ENCODE data around the gene ING2.
"Not testable (repeated sequence)": the region's sequence is repeated elsewhere in the genome, so short reads cannot be mapped to it uniquely, and the experiment has no call there.

The ING2 gene

GRCh38 chr4:183504930-183505610 is at the start of gene ING2:
ING2 (plus strand) TSS chr4:183505058; CDS start chr4:183505196, 138 bp downstream.
- DNase-seq = no peak

- DNase-seq = peak; percentile 38
These were observed 49.2 kb upstream of the ING2 start for GRCh38 chr4:183455431-183456195.

- DNase-seq = no peak
These were observed 46.9 kb upstream of the ING2 start for GRCh38 chr4:183458005-183458404.

- DNase-seq = not testable (repeated sequence)
These were observed 40.8 kb upstream of the ING2 start for GRCh38 chr4:183463903-183464619.

- not testable (repeated sequence) for DNase-seq
These were observed 39.0 kb upstream of the ING2 start for GRCh38 chr4:183465879-183466278.

- no peak for DNase-seq
These were observed 37.6 kb upstream of the ING2 start for GRCh38 chr4:183467246-183467645.

GRCh38 chr4:183468210-183469095 is 36.4 kb upstream of the ING2 start:
- no peak for DNase-seq

GRCh38 chr4:183469285-183469684 is 35.6 kb upstream of the ING2 start:
- no peak for DNase-seq

- DNase-seq = no peak
These were observed 34.9 kb upstream of the ING2 start for GRCh38 chr4:183469936-183470335.

- no peak for DNase-seq
These were observed 34.0 kb upstream of the ING2 start for GRCh38 chr4:183470821-183471220.

GRCh38 chr4:183471946-183472708 is 32.7 kb upstream of the ING2 start:
- DNase-seq = peak; percentile 72

GRCh38 chr4:183478123-183478522 is 26.7 kb upstream of the ING2 start:
- DNase-seq = no peak

GRCh38 chr4:183478926-183479325 is 25.9 kb upstream of the ING2 start:
- no peak for DNase-seq

GRCh38 chr4:183482515-183483095 is 22.3 kb upstream of the ING2 start:
- not testable (repeated sequence) for DNase-seq

- DNase-seq = no peak
These were observed 20.9 kb upstream of the ING2 start for GRCh38 chr4:183483997-183484396.

GRCh38 chr4:183485411-183486160 is 19.3 kb upstream of the ING2 start:
- no peak for DNase-seq

GRCh38 chr4:183492791-183493222 is 12.1 kb upstream of the ING2 start:
- DNase-seq = peak; percentile 59

GRCh38 chr4:183493246-183493645 is 11.6 kb upstream of the ING2 start:
- no peak for DNase-seq

GRCh38 chr4:183495184-183495583 is 9.7 kb upstream of the ING2 start:
- DNase-seq = no peak

- no peak for DNase-seq
These were observed 5.5 kb upstream of the ING2 start for GRCh38 chr4:183499389-183499788.

GRCh38 chr4:183499801-183500200 is 5.1 kb upstream of the ING2 start:
- DNase-seq = no peak

Measured in fibroblast of skin of right quadriceps (primary cell).